ENCODE results near the gene COBL. TPM values are rescaled to one million over a fixed set of nuclear protein-coding genes. Genes with fewer than 3 reads are reported as not detected.

COBL gene
- total RNA-seq, 2 donors from 2014 or later: not detected

GRCh38 chr7:51228386-51228958 is 88.1 kb downstream of the COBL start:
- ATAC-seq: no peak
- Mint-ChIP-seq H3K9me3 (no peaks in the 10 kb centered on the region), H3K4me3 (no peak overlapping the region), H3K36me3 (no peaks in the 10 kb centered on the region), H3K27ac (no peak overlapping the region), H3K27me3 (peaks cover 8 to 10% of the 10 kb centered on the region in 2 donors), H3K4me1 (ENCODE audit: low read depth in 2 of 2) (no peaks in the 10 kb centered on the region)
- no peak for DNase-seq (ENCODE audit: low spot score)

GRCh38 chr7:51227861-51228260 is 88.7 kb downstream of the COBL start:
- no peaks in the 10 kb centered on the region for H3K9me3 Mint-ChIP-seq
- no peak overlapping the region for H3K4me3 Mint-ChIP-seq
- H3K4me1 Mint-ChIP-seq (ENCODE audit: low read depth in 2 of 2): no peaks in the 10 kb centered on the region
- no peaks in the 10 kb centered on the region for H3K36me3 Mint-ChIP-seq
- peaks cover 8 to 10% of the 10 kb centered on the region in 2 donors for H3K27me3 Mint-ChIP-seq
- ATAC-seq (no peak), DNase-seq (ENCODE audit: low spot score) (no peak)
- no peak overlapping the region for H3K27ac Mint-ChIP-seq

DNA sequence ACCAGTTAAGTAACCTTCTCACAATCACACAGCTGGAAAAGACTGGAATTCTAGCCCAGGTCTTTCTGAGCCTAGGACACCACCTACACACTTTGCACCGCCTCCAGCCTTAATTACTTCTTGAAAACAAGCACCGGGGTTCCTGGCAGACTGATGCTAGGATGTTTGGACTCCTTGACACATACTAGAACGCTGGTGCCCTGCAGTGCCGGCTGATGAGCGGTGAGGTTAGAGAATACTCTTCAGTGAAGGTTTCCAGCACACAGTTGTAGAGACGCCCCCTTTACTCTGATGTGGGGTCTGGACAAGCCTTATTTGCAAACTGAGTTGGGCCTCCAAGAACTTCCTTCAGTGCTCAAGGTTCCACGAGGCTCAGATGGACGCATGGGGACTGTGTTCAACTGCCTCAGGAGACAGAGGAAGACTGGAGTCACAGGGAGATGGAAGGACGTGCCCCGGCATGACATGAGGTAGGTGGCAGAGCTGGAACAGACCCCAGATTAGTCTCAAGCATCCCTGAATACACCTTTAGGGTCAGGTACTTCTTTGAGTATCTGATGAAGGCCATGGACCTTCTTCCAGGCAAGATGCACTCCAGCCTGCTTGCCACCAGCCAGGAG is 89.6 kb downstream of the COBL start:
- Mint-ChIP-seq H3K27me3 (peaks cover 8 to 10% of the 10 kb centered on the region in 2 donors), H3K27ac (no peak overlapping the region), H3K9me3 (no peaks in the 10 kb centered on the region), H3K4me1 (ENCODE audit: low read depth in 2 of 2) (no peaks in the 10 kb centered on the region), H3K36me3 (no peaks in the 10 kb centered on the region), H3K4me3 (no peak overlapping the region)
- ATAC-seq: no peak
- no peak for DNase-seq (ENCODE audit: low spot score)

- ATAC-seq (no peak), DNase-seq (ENCODE audit: low spot score) (no peak)
- H3K27me3 Mint-ChIP-seq: peaks cover 8 to 10% of the 10 kb centered on the region in 2 donors
- H3K4me1 Mint-ChIP-seq (ENCODE audit: low read depth in 2 of 2): no peaks in the 10 kb centered on the region
- H3K27ac Mint-ChIP-seq: no peak overlapping the region
- H3K36me3 Mint-ChIP-seq: no peaks in the 10 kb centered on the region
- no peak overlapping the region for H3K4me3 Mint-ChIP-seq
- H3K9me3 Mint-ChIP-seq: no peaks in the 10 kb centered on the region
Measured at GRCh38 chr7:51226063-51226755, 90.4 kb downstream of the COBL start.

DNA sequence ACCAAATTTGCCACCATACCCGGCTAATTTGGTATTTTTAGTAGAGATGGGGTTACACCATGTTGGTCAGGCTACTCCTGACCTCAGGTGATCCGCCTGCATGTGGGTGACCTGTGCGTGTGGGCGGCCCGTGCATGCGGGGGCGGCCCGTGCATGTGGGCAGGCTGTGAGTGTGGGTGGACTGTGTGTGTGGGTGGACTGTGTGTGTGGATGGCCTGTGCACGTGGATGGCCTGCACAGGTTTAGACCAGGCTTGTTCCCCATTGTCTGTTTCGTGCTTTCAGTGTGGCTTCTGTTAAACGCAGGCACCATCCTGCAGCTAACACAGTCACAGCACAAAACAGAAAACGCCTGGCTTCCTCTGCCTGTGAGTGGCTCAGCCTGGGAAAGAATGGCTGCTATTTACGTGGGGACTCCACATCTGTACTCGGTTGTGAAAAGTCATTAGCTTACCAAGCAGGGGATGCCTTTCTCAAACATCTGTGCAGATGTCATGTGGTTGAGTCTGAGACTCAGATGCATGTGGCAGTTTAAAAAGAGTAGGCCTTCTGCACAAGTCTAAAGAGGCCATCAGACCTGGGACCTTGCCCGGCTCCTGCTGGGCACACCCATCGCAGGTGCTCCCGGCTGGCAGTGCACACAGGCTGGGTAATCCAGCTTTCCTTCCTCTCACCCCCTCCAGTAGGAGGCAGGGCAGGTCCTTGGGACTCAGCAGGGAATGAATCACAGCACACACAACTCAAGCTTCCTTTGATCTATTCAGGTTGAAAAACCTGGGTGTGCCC is 91.6 kb downstream of the COBL start:
- Mint-ChIP-seq H3K36me3 (no peaks in the 10 kb centered on the region), H3K27ac (no peak overlapping the region), H3K4me3 (no peak overlapping the region), H3K9me3 (no peaks in the 10 kb centered on the region), H3K27me3 (peaks cover 2 to 5% of the 10 kb centered on the region in 2 donors), H3K4me1 (ENCODE audit: low read depth in 2 of 2) (no peaks in the 10 kb centered on the region)
- DNase-seq (ENCODE audit: low spot score): no peak
- peak in 1 of 2 donors; percentile 55 for ATAC-seq

DNA sequence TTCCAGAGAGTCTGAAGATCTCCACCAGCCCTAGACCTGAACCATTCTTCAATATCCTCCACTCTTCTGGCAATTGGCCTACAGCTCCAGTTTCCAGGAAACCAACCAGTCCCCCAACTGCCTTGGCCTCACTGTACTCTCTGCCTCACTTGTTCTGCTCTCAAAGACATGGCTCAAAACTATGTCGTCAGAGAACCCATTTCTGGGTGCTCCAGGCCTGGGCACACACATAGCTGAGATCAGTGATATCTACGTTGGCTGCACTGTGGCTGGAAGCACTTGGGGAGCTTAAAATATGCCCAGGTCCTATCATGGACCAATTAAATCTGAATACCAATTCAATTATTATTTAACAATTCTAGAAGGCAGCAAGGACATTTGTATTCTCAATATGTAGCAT is 93.1 kb downstream of the COBL start:
- Mint-ChIP-seq H3K27ac (no peak overlapping the region), H3K9me3 (no peaks in the 10 kb centered on the region), H3K27me3 (peaks cover 4 to 7% of the 10 kb centered on the region in 2 donors), H3K36me3 (no peaks in the 10 kb centered on the region), H3K4me1 (ENCODE audit: low read depth in 2 of 2) (no peaks in the 10 kb centered on the region), H3K4me3 (no peak overlapping the region)
- no peak for DNase-seq (ENCODE audit: low spot score)
- ATAC-seq: no peak

DNA sequence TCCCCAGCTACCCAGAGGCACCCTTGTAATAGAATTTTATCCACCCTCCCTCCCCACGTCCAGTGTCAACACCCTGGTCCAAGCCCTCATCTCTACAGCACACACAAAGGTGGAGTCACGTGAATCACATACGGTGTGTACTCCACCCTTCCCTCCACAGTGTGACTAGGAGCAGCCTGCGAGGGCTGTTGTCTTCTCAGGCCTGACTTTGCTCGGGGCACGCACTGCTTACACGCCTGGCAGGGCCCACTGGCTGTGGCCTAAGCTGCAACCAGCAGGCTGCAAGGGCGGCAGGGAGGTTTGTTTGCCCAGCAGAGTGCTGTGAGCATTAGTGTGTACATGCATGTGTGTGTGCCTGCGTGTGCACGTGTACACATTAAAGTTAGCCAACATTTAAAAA is 93.7 kb downstream of the COBL start:
- DNase-seq (ENCODE audit: low spot score): no peak
- Mint-ChIP-seq H3K27me3 (peaks cover 3 to 7% of the 10 kb centered on the region in 2 donors), H3K4me3 (no peak overlapping the region), H3K4me1 (ENCODE audit: low read depth in 2 of 2) (no peaks in the 10 kb centered on the region), H3K36me3 (no peaks in the 10 kb centered on the region), H3K27ac (no peak overlapping the region), H3K9me3 (no peaks in the 10 kb centered on the region)
- peak in 1 of 2 donors; percentile 58 for ATAC-seq

DNA sequence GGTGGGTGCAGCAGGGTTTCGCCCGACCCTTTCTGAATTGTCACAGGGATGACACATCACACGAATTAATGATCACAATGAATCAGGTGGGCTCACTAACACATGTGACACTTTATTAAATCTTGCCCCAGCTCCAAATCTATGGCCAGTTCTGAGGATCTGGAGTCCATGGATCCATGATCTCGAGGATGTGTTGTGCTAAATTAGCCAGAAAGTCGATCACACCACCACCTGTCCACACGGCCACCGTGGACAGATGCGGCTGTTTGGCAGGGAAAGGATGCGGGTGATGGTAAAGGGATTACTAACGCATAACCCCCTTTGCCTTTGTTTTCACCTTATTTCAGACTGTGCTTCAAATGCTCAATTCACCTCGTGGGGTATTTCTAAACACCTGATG is 96.4 kb downstream of the COBL start:
- H3K9me3 Mint-ChIP-seq: no peaks in the 10 kb centered on the region

DNA sequence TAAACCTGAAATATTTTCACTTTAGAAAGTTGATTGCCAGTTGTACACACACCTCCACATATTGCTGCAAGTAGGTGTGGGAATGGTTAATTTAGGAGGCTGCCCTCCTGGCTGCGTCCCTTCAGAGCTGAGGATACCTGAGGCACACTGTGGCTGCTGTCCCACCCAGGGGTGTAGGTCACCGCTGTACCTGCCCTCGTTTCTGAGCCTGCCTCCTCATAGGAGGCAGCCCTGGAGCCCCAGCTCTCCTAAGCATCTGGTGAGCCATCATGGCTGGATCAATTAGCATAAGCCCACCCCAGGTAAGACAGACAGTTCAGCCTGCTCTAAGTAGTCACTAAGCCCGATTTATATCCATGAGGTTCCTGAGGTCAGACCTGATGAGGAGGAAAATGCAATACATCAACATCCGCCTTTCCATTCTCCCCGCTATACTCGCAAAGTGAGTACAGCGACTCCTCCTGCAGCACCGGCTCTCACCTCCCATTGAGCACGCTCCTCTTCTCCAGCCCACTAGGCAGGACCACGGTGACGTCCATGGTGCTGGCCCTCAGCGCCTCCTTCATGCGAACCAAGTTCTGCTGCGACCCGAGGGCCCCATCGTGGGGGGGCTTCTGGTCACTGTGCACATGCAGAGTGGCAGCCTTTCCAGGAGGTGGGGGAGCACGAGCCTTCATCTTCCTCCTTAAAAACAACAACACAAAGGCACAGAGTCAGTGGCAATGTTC is 97.2 kb downstream of the COBL start:
- Mint-ChIP-seq H3K27ac (no peak overlapping the region), H3K4me3 (no peak overlapping the region), H3K9me3 (no peaks in the 10 kb centered on the region), H3K4me1 (ENCODE audit: low read depth in 2 of 2) (peaks cover 0 to 4% of the 10 kb centered on the region in 2 donors), H3K27me3 (peaks cover 0 to 7% of the 10 kb centered on the region in 2 donors), H3K36me3 (no peaks in the 10 kb centered on the region)
- DNase-seq (ENCODE audit: low spot score): no peak
- ATAC-seq: peak in 1 of 2 donors; percentile 4

More for the DNA sequence above, 96.4 kb downstream of the COBL start:
- H3K36me3 Mint-ChIP-seq: no peaks in the 10 kb centered on the region
- peaks cover 0 to 7% of the 10 kb centered on the region in 2 donors for H3K27me3 Mint-ChIP-seq
- DNase-seq (ENCODE audit: low spot score) (no peak), ATAC-seq (no peak)
- no peak overlapping the region for H3K4me3 Mint-ChIP-seq
- no peaks in the 10 kb centered on the region for H3K4me1 Mint-ChIP-seq (ENCODE audit: low read depth in 2 of 2)
- no peak overlapping the region for H3K27ac Mint-ChIP-seq

DNA sequence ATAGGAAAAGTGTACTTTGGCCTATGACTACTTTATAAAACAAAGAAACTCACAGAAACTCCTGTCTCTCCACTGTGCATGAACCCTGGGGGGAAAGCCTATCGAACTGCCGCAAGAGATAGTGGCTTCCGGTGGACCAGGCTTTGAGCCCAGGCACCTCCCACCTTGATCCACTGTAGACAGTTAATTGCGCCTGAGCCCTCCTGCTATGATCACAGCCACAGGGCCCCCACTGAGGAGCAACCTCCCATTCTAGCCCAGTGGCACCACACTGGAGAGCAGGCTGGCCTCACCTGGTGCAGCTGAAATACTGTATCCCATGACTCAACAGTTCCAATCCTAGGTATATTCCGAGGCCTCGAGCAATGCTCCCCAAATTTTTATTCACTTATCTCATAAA is 98.8 kb downstream of the COBL start:
- Mint-ChIP-seq H3K4me3 (no peak overlapping the region), H3K36me3 (no peaks in the 10 kb centered on the region), H3K9me3 (no peaks in the 10 kb centered on the region), H3K27me3 (peaks cover 0 to 7% of the 10 kb centered on the region in 2 donors), H3K27ac (no peak overlapping the region), H3K4me1 (ENCODE audit: low read depth in 2 of 2) (peaks cover 0 to 11% of the 10 kb centered on the region in 2 donors)
- ATAC-seq: no peak
- no peak for DNase-seq (ENCODE audit: low spot score)

DNA sequence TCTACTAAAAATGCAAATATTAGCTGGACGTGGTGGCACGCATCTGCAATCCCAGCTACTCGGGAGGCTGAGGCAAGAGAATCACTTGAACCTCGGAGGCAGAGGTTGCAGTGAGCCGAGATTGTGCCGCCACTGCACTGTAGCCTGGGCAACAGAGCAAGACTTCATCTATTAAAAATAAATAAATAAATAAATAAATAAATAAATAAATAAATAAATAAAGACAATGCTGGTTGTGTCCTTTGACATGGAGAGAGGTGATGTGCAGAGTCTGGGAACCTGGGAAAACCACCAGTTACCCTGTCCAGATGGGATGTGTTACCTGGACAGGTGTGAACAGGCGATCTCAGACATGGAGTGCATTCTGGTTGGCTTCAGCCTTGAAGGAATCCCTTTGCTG is 102.5 kb downstream of the COBL start:
- H3K27me3 Mint-ChIP-seq: no peaks in the 10 kb centered on the region
- peaks cover 9 to 28% of the 10 kb centered on the region in 2 donors for H3K4me1 Mint-ChIP-seq (ENCODE audit: low read depth in 2 of 2)
- no peak overlapping the region for H3K4me3 Mint-ChIP-seq
- ATAC-seq (no peak), DNase-seq (ENCODE audit: low spot score) (no peak)
- no peaks in the 10 kb centered on the region for H3K36me3 Mint-ChIP-seq
- no peaks in the 10 kb centered on the region for H3K9me3 Mint-ChIP-seq
- no peak overlapping the region for H3K27ac Mint-ChIP-seq

DNA sequence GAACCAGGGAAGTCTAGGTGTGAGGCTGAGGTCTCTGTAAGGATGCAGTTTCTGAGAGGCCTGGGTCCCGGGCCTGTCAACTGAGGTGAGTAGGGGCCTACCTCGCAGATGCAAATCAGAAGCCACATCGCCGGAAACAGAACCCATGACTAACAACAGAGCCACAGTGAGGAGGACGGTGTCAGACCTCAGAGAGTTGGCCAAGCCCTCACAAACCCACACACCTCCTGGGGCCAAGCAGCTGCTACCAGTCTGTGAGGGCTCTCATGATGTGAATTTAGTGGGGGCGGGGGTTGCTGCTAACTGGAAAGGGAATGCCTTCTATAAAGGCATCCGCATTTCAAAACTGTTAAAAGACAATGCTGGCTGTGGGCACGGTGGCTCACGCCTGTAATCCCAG is 103.0 kb downstream of the COBL start:
- H3K36me3 Mint-ChIP-seq: no peaks in the 10 kb centered on the region
- no peaks in the 10 kb centered on the region for H3K9me3 Mint-ChIP-seq
- H3K4me3 Mint-ChIP-seq: no peak overlapping the region
- peaks cover 11 to 30% of the 10 kb centered on the region in 2 donors for H3K4me1 Mint-ChIP-seq (ENCODE audit: low read depth in 2 of 2)
- peak; percentile 81 to 88 for ATAC-seq
- DNase-seq (ENCODE audit: low spot score): peak; percentile 65
- no peaks in the 10 kb centered on the region for H3K27me3 Mint-ChIP-seq
- H3K27ac Mint-ChIP-seq: no peak overlapping the region

GRCh38 chr7:51210766-51211165 is 105.8 kb downstream of the COBL start:
- DNase-seq (ENCODE audit: low spot score) (no peak), ATAC-seq (no peak)
- Mint-ChIP-seq H3K27me3 (peaks cover 0 to 6% of the 10 kb centered on the region in 2 donors), H3K27ac (no peak overlapping the region), H3K9me3 (no peaks in the 10 kb centered on the region), H3K36me3 (no peaks in the 10 kb centered on the region), H3K4me1 (ENCODE audit: low read depth in 2 of 2) (peaks cover 11 to 30% of the 10 kb centered on the region in 2 donors), H3K4me3 (no peak overlapping the region)

Measured in natural killer cell treated with Interleukin-12 subunit alpha and Interleukin-12 subunit beta and Interleukin-15 and Interleukin-18, amount 100 ng/mL, for 72 hours (primary cell).